Subcutaneous abdominal adipose tissue (tissue), 5 donors: ENCODE results near the gene FASN.

Experiments used
- H3K27ac ChIP-seq: one replicate; pipeline ENCODE4 v1.7.0; 2013; ENCODE audit warnings: low read depth, mild to moderate bottlenecking, inconsistent platforms, low read length, moderate library complexity
- H3K27me3 ChIP-seq, 5 donors: one replicate each; pipeline ENCODE4 v1.7.0; 2013; ENCODE audit warnings: low read length in 5 of 5, inconsistent platforms in 1 of 5; ENCODE audit not compliant: control insufficient read depth in 5 of 5, insufficient read depth in 4 of 5
- H3K36me3 ChIP-seq, 5 donors: one replicate each; pipeline ENCODE4 v1.7.0; 2013; ENCODE audit warnings: low read length in 5 of 5; ENCODE audit not compliant: control insufficient read depth in 5 of 5, insufficient read depth in 5 of 5
- H3K4me1 ChIP-seq, 5 donors: one replicate each; pipeline ENCODE4 v1.7.0; 2013; ENCODE audit warnings: low read length in 5 of 5, mild to moderate bottlenecking in 3 of 5, moderate library complexity in 1 of 5; ENCODE audit not compliant: control insufficient read depth in 5 of 5, insufficient read depth in 5 of 5
- H3K4me3 ChIP-seq, 5 donors: one replicate each; pipeline ENCODE4 v1.7.0; 2013; ENCODE audit warnings: low read length in 5 of 5, low read depth in 1 of 5
- H3K9ac ChIP-seq, 5 donors: one replicate each; pipeline ENCODE4 v1.7.0; 2013; ENCODE audit warnings: low read length in 5 of 5, mild to moderate bottlenecking in 4 of 5, moderate library complexity in 3 of 5
- H3K9me3 ChIP-seq, 5 donors: one replicate each; pipeline ENCODE4 v1.7.0; 2013; ENCODE audit warnings: low read length in 5 of 5; ENCODE audit not compliant: control insufficient read depth in 5 of 5
- donor health status: healthy.
- donor health status: healthy.
- donor health status: healthy.
- donor health status: healthy.
- donor health status: healthy.

FASN gene

GRCh38 chr17:82083009-82083408 lies 15.0 kb downstream of the FASN start:
- Histone ChIP-seq H3K36me3 (peaks cover 0 to 94% (median 88%) of the 10 kb centered on the region in 5 donors), H3K27me3 (no peaks in the 10 kb centered on the region), H3K4me3 (no peak overlapping the region), H3K9ac (no peak overlapping the region), H3K4me1 (peaks cover 0 to 41% (median 7%) of the 10 kb centered on the region in 5 donors), H3K27ac (no peak overlapping the region), H3K9me3 (no peaks in the 10 kb centered on the region)

- H3K9ac ChIP-seq: no peak overlapping the region
- H3K27ac ChIP-seq: no peak overlapping the region
- peaks cover 0 to 91% (median 83%) of the 10 kb centered on the region in 5 donors for H3K36me3 ChIP-seq
- H3K4me1 ChIP-seq: peaks cover 0 to 35% (median 7%) of the 10 kb centered on the region in 5 donors
- no peaks in the 10 kb centered on the region for H3K27me3 ChIP-seq
- H3K4me3 ChIP-seq: no peak overlapping the region
- no peaks in the 10 kb centered on the region for H3K9me3 ChIP-seq
Measured at GRCh38 chr17:82082456-82082855, 15.6 kb downstream of the FASN start.

- Histone ChIP-seq H3K36me3 (peaks cover 0 to 86% (median 79%) of the 10 kb centered on the region in 5 donors), H3K4me3 (no peak overlapping the region)
Measured at GRCh38 chr17:82081966-82082365, 16.1 kb downstream of the FASN start.

GRCh38 chr17:82081546-82081945 lies 16.5 kb downstream of the FASN start:
- peaks cover 0 to 28% (median 7%) of the 10 kb centered on the region in 5 donors for H3K4me1 ChIP-seq
- no peak overlapping the region for H3K4me3 ChIP-seq
- H3K9ac ChIP-seq: no peak overlapping the region
- H3K27ac ChIP-seq: no peak overlapping the region
- H3K27me3 ChIP-seq: no peaks in the 10 kb centered on the region
- H3K9me3 ChIP-seq: no peaks in the 10 kb centered on the region
- H3K36me3 ChIP-seq: peaks cover 0 to 82% (median 75%) of the 10 kb centered on the region in 5 donors

More at GRCh38 chr17:82081966-82082365, 16.1 kb downstream of the FASN start:
- no peak overlapping the region for H3K9ac ChIP-seq
- H3K27ac ChIP-seq: no peak overlapping the region
- peaks cover 0 to 32% (median 7%) of the 10 kb centered on the region in 5 donors for H3K4me1 ChIP-seq
- H3K9me3 ChIP-seq: no peaks in the 10 kb centered on the region
- H3K27me3 ChIP-seq: no peaks in the 10 kb centered on the region

GRCh38 chr17:82080789-82081464 lies 17.1 kb downstream of the FASN start:
- Histone ChIP-seq H3K27me3 (no peaks in the 10 kb centered on the region), H3K36me3 (peaks cover 0 to 75% (median 68%) of the 10 kb centered on the region in 5 donors), H3K27ac (no peak overlapping the region), H3K9ac (no peak overlapping the region), H3K4me3 (no peak overlapping the region), H3K9me3 (no peaks in the 10 kb centered on the region), H3K4me1 (peaks cover 0 to 24% (median 7%) of the 10 kb centered on the region in 5 donors)

- Histone ChIP-seq H3K27me3 (no peaks in the 10 kb centered on the region), H3K4me1 (peaks cover 0 to 18% (median 7%) of the 10 kb centered on the region in 5 donors), H3K4me3 (no peak overlapping the region), H3K27ac (no peak overlapping the region), H3K9ac (no peak overlapping the region), H3K9me3 (no peaks in the 10 kb centered on the region), H3K36me3 (peaks cover 0 to 68% (median 61%) of the 10 kb centered on the region in 5 donors)
Measured at GRCh38 chr17:82080048-82080788, 17.8 kb downstream of the FASN start.

GRCh38 chr17:82079001-82079677 lies 18.9 kb downstream of the FASN start:
- Histone ChIP-seq H3K4me3 (no peak overlapping the region), H3K36me3 (peaks cover 0 to 58% (median 50%) of the 10 kb centered on the region in 5 donors), H3K9ac (no peak overlapping the region), H3K27ac (no peak overlapping the region), H3K4me1 (peaks cover 0 to 15% (median 7%) of the 10 kb centered on the region in 5 donors), H3K27me3 (no peaks in the 10 kb centered on the region), H3K9me3 (no peaks in the 10 kb centered on the region)

- H3K36me3 ChIP-seq: peaks cover 0 to 50% (median 43%) of the 10 kb centered on the region in 5 donors
- peaks cover 0 to 15% (median 5%) of the 10 kb centered on the region in 5 donors for H3K4me1 ChIP-seq
- H3K27me3 ChIP-seq: no peaks in the 10 kb centered on the region
- no peak overlapping the region for H3K27ac ChIP-seq
- no peaks in the 10 kb centered on the region for H3K9me3 ChIP-seq
- no peak overlapping the region for H3K9ac ChIP-seq
- H3K4me3 ChIP-seq: no peak overlapping the region
Measured at GRCh38 chr17:82078433-82078832, 19.6 kb downstream of the FASN start.

- Histone ChIP-seq H3K9me3 (no peaks in the 10 kb centered on the region), H3K36me3 (peaks cover 0 to 44% (median 37%) of the 10 kb centered on the region in 5 donors), H3K4me3 (no peak overlapping the region), H3K9ac (no peak overlapping the region), H3K4me1 (peaks cover 0 to 15% (median 4%) of the 10 kb centered on the region in 5 donors), H3K27ac (no peak overlapping the region), H3K27me3 (no peaks in the 10 kb centered on the region)
Measured at GRCh38 chr17:82077617-82078358, 20.2 kb downstream of the FASN start.
